ENCODE results near the gene CNN3.

DNA sequence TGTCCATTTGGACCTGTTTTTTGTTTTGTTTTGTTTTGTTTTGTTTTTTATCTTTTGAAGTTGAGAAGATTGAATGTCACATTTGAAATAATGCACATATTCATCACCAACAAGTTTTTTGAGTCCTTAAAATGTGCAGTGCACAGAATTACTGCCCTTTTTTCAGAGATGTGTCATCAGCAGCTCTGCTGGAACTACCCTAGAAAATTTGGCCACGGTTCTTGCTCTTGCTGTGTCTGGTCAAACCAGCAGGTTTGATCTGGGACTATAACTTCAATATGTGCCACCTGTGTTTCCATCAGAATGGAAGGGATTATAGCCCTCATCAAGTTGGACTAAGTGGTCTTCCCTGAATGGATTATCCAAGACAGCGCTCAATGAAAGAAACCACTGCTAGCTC lies 24.1 kb upstream of the CNN3 start:
- TF ChIP-seq, protein P1, sequence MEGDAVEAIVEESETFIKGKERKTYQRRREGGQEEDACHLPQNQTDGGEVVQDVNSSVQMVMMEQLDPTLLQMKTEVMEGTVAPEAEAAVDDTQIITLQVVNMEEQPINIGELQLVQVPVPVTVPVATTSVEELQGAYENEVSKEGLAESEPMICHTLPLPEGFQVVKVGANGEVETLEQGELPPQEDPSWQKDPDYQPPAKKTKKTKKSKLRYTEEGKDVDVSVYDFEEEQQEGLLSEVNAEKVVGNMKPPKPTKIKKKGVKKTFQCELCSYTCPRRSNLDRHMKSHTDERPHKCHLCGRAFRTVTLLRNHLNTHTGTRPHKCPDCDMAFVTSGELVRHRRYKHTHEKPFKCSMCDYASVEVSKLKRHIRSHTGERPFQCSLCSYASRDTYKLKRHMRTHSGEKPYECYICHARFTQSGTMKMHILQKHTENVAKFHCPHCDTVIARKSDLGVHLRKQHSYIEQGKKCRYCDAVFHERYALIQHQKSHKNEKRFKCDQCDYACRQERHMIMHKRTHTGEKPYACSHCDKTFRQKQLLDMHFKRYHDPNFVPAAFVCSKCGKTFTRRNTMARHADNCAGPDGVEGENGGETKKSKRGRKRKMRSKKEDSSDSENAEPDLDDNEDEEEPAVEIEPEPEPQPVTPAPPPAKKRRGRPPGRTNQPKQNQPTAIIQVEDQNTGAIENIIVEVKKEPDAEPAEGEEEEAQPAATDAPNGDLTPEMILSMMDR (IDR thresholded peaks at IDR 0.05): no peak
- TF ChIP-seq POLR2AphosphoS5 (IDR thresholded peaks at IDR 0.05; ENCODE audit: low read depth, low read length) (no peak), CHD2 (IDR thresholded peaks at IDR 0.05; ENCODE audit: low read length, partially characterized antibody) (no peak), FOSL2 (IDR thresholded peaks at IDR 0.05; ENCODE audit: borderline replicate concordance, low read depth) (no peak), RAD21 (IDR thresholded peaks at IDR 0.05; ENCODE audit: low read length) (no peak), SIN3A (IDR thresholded peaks at IDR 0.05; ENCODE audit: borderline replicate concordance, low read depth, low read length) (no peak), MAX (IDR thresholded peaks at IDR 0.05; ENCODE audit: low read depth) (no peak)
